GM12864 (cell line): Measurements from ENCODE around the gene PDE11A.

Experiments used
- DNase-seq: peaks from one replicate; pipeline ENCODE4 v3.0.0-alpha.2; 2011; ENCODE audit warnings: low read depth
- H3K4me3 ChIP-seq: 2 replicates; pipeline ENCODE4 v1.5.1; 2011; ENCODE audit warnings: mild to moderate bottlenecking, low read depth, low read length, control low read depth
- TF ChIP-seq, protein P1 (sequence below): IDR thresholded peaks from 2 replicates; pipeline ENCODE4 v1.5.1; 2011; ENCODE audit warnings: low read depth, mild to moderate bottlenecking, moderate library complexity, low read length, control low read depth, inconsistent platforms; ENCODE audit errors: missing control alignments

The PDE11A gene

DNA sequence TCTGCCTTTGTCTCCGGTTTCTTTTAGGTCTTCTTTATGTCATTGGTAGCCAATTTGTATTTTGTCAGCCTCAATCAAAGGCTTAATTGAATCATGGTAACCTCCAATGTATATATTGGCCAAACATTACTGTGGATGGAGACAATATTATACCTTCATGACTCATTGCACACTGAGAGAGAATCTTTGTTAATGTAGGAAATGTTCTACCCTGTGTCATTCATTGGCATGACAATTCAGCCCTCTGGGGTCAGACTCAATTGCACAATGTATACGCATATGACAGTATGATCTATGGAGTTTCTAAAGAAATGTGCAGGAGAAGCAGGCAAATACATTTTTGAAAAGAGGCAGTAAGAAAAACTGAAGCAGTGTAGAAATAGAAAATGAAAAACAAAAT lies 162.6 kb downstream of the PDE11A start:
- no peak overlapping the region for H3K4me3 ChIP-seq
- TF ChIP-seq, protein P1, sequence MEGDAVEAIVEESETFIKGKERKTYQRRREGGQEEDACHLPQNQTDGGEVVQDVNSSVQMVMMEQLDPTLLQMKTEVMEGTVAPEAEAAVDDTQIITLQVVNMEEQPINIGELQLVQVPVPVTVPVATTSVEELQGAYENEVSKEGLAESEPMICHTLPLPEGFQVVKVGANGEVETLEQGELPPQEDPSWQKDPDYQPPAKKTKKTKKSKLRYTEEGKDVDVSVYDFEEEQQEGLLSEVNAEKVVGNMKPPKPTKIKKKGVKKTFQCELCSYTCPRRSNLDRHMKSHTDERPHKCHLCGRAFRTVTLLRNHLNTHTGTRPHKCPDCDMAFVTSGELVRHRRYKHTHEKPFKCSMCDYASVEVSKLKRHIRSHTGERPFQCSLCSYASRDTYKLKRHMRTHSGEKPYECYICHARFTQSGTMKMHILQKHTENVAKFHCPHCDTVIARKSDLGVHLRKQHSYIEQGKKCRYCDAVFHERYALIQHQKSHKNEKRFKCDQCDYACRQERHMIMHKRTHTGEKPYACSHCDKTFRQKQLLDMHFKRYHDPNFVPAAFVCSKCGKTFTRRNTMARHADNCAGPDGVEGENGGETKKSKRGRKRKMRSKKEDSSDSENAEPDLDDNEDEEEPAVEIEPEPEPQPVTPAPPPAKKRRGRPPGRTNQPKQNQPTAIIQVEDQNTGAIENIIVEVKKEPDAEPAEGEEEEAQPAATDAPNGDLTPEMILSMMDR: no peak
- DNase-seq: no peak

DNA sequence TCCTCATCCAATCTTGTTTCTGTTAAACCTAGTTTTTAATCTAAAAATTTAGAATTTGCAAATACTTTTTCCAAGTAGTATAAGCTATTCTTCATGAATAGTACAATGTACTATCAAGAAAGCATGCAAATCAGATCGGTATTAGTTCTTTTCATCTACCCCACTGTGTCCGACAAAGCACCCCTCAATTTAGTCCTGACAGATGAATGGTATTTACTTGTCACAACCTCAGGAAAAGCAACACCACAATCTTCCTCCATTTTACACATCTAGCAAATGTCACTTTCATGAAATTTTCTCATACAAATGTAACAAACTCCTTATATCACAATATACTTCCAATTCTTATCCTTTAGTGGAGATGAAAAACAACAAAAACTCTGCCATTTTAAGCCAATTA lies 163.8 kb downstream of the PDE11A start:
- TF ChIP-seq, protein P1: no peak
- no peak for DNase-seq
- no peak overlapping the region for H3K4me3 ChIP-seq

DNA sequence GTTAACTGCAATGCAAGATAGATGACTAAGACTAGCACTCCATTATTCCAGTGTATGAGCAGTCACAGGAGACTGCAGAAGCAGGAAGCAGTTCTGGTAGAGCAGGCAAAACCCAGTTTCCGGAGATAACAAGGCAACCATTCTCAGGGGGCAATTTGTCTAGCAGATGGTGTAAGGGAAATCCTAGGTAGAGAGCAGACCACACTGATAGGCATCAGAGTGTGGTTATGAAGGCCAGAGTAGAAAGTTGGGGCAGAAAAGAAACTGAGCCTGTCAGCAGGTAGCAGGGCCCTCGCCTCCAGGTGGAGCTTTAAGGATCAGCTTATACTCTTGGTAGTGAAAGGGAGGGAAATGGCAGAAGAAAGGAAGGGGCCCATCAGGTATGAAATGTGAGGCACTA lies 164.4 kb downstream of the PDE11A start:
- DNase-seq: no peak
- TF ChIP-seq, protein P1: no peak

DNA sequence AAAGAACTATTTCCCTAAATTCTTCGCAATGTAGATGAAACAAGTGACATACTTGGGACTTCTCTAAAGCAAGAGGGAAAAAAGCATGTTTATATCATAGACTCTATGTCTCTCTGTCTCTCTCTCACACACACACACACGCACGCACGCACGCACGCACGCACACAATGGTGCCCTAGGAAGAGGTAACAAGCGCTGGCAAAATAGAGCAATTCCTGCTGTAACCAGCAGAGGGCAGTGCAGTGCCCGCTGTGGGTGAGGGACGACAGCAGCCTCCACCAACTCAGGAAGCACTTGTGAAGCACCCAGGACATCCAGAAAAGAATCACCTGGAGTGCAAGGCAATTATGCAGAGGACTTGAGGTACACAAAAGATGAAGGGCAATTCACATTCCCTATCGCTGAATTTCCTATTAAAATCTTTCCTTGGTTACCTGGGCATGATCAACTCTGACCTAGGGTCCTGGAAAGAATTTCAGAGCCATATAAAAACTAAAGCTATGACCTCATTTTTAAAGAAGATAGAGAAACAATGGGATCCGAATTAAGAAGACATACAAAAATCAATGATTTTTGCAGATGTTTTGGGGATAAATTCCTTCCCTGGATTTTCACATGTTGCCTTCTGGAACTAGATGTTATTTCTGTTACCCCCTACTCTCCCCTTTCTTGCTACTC lies 166.4 kb downstream of the PDE11A start:
- DNase-seq: peak; percentile 21
- no peak overlapping the region for H3K4me3 ChIP-seq
- TF ChIP-seq, protein P1: peak; percentile 91

More for the DNA sequence above, 164.4 kb downstream of the PDE11A start:
- H3K4me3 ChIP-seq: no peak overlapping the region

DNA sequence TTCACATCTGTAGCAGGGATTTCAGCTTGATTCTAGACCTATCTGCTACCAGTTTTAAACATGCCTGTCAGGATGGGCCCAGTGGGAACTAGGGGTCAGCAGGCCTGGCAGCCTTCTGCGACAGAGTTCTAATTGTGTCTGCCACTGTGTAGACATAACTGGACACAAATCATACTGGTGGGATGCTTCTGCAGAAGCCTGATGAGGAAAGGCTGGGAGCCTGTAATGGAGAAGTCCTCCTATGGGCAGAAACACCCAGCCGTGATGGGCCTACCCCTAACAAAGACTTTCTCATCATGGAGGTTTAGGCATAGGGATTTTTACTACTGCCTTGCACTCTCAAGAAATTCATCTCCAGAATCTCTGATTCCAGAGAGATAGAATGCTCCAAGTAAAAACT lies 166.9 kb downstream of the PDE11A start:
- TF ChIP-seq, protein P1: no peak
- H3K4me3 ChIP-seq: no peak overlapping the region
- DNase-seq: no peak

DNA sequence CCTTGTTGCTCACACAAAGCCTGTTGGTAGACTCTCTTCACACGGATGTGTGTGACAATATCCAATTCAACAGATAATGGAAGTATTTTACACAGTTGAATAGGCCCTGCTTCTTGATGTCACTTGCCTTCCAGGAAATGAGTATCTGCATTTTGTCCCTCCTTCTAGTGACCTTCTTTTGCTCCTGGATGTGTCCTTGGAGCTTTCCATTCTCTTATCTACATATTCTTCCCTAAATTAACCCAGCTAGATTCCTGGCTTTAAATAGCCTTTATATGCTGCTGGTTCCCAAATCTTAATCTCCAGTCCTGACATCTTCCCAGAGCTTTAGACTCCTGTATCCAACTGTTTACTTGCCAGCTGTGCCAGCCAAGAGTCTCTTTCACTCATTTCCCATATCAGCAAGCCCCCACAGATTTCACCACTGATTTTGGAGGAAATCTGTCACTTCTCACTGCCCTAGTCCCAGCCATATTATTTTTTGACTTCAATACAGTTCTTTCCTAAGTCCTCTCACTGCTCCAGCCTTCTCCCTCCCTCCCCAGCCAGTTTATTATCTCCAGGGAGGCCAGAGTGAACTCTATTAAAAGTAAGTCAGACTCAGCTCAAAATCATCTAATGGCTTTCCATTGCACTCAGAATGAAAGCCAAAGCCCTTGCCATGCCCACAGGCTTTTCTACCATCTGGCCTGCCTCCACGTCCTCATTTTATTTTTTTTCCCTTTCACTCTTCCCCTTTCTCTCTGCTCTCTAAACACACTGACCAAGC lies 170.0 kb downstream of the PDE11A start:
- no peak for DNase-seq
- H3K4me3 ChIP-seq: no peak overlapping the region
- TF ChIP-seq, protein P1: no peak
